Endothelial cell of umbilical vein (primary cell): ENCODE measurements around the gene HUS1.

Experiments used
- JUN ChIP-seq: IDR thresholded peaks from 2 replicates; pipeline ENCODE4 v1.6.1; 2011; ENCODE audit warnings: borderline replicate concordance, low read depth; ENCODE audit not compliant: insufficient read length, insufficient read depth
- MYC ChIP-seq: IDR thresholded peaks from one replicate; pipeline ENCODE4 v1.6.1; 2011; ENCODE audit warnings: mild to moderate bottlenecking, low read depth, low read length
- POLR2AphosphoS5 ChIP-seq: IDR thresholded peaks from 2 replicates; pipeline ENCODE4 v1.6.1; 2012; ENCODE audit warnings: low read depth, mild to moderate bottlenecking, control low read depth, low read length, moderate library complexity; ENCODE audit not compliant: insufficient read depth

DNA sequence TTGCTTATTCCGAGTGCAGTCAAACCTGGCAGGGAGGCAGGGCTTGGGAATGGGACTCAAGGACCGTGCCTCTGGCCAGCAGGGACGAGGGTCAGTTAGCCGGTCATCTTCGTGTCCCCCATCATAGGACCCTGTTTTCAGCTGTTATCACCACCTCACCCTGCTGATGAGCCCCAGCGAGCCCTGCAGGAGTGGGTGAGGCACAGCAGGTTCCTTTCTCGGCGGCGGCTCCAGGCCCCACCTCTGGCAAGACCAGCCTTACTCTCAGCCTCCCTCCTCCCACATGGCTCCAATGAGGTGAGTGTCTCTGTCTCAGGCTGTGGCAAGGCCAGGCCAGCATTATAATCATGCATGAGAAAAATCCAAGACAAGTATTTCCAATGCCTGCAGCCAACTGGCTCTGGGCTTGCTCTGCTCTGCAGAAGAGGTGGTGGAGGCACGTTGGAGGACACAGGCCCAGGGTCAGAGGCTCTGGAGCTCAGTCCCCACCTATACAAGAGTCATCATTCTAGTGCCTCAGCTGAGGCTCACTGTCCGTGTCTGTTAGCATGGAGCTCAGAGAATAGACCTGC is 46.9 kb downstream of the HUS1 start:
- TF ChIP-seq MYC (no peak), JUN (no peak), POLR2AphosphoS5 (no peak)
